Endothelial cell (in vitro differentiated cells): ENCODE measurements around the gene ZNF718. TPM values are rescaled to one million over a fixed set of nuclear protein-coding genes. Genes with fewer than 3 reads are reported as not detected.
"Not testable (repeated sequence)": the region's sequence is repeated elsewhere in the genome, so short reads cannot be mapped to it uniquely, and the experiment has no call there.

Experiments
- DNase-seq: peaks from one replicate; pipeline ENCODE4 v3.0.0; 2021; ENCODE audit warnings: low spot score
- H3K27ac Mint-ChIP-seq: one replicate; pipeline ENCODE4 v1.8.0; 2021; ENCODE audit warnings: mixed read lengths, inconsistent platforms; ENCODE audit not compliant: unreplicated experiment
- H3K27me3 Mint-ChIP-seq: one replicate; pipeline ENCODE4 v1.8.0; 2021; ENCODE audit warnings: mild to moderate bottlenecking, moderate library complexity, mixed read lengths, inconsistent platforms; ENCODE audit not compliant: unreplicated experiment
- H3K36me3 Mint-ChIP-seq: one replicate; pipeline ENCODE4 v1.8.0; 2021; ENCODE audit warnings: mild to moderate bottlenecking, low read depth, mixed read lengths, inconsistent platforms; ENCODE audit not compliant: unreplicated experiment
- H3K4me1 Mint-ChIP-seq: one replicate; pipeline ENCODE4 v1.8.0; 2021; ENCODE audit warnings: mild to moderate bottlenecking, mixed read lengths, inconsistent platforms; ENCODE audit not compliant: unreplicated experiment
- H3K4me3 Mint-ChIP-seq: one replicate; pipeline ENCODE4 v1.8.0; 2021; ENCODE audit warnings: mild to moderate bottlenecking, mixed read lengths, inconsistent platforms; ENCODE audit not compliant: unreplicated experiment
- H3K9me3 Mint-ChIP-seq: one replicate; pipeline ENCODE4 v1.8.0; 2021; ENCODE audit warnings: mixed read lengths, inconsistent platforms; ENCODE audit not compliant: unreplicated experiment
- CTCF ChIP-seq: fragments of 200-600 bp; sonication (generic); IDR thresholded peaks from one replicate; pipeline ENCODE4 v1.5.0; 2021; ENCODE audit warnings: antibody characterized with exemption; ENCODE audit not compliant: unreplicated experiment
- total RNA-seq: library from RNA; stranded (reverse); fragmentation: NEBNext Ultra II Directional; extraction: Animal tissue kit (Norgen Biotek cat#: 25700); gene quantifications from one replicate; pipeline ENCODE4 v1.2.1, GENCODE V29; 2021; ENCODE audit not compliant: unreplicated experiment

Gene ZNF718
- total RNA-seq, 1 donor from 2014 or later: 14.0 TPM

- TF ChIP-seq CTCF: no peak
- peaks cover 39% of the 10 kb centered on the region for H3K9me3 Mint-ChIP-seq
- peaks cover 15% of the 10 kb centered on the region for H3K27me3 Mint-ChIP-seq
- H3K36me3 Mint-ChIP-seq: peaks cover 59% of the 10 kb centered on the region
- H3K4me1 Mint-ChIP-seq: peaks cover 5% of the 10 kb centered on the region
- no peak overlapping the region for H3K4me3 Mint-ChIP-seq
- H3K27ac Mint-ChIP-seq: no peak overlapping the region
- DNase-seq: no peak
Observed at GRCh38 chr4:205097-205756, 80.9 kb downstream of the ZNF718 start.

GRCh38 chr4:206054-206453 is 81.8 kb downstream of the ZNF718 start:
- no peak for DNase-seq
- H3K9me3 Mint-ChIP-seq: peaks cover 35% of the 10 kb centered on the region
- H3K4me3 Mint-ChIP-seq: peak overlapping the region; percentile 70
- H3K4me1 Mint-ChIP-seq: peaks cover 5% of the 10 kb centered on the region
- peaks cover 17% of the 10 kb centered on the region for H3K27me3 Mint-ChIP-seq
- H3K36me3 Mint-ChIP-seq: peaks cover 55% of the 10 kb centered on the region
- H3K27ac Mint-ChIP-seq: peak overlapping the region; percentile 67
- no peak for TF ChIP-seq CTCF

GRCh38 chr4:208416-209096 is 84.3 kb downstream of the ZNF718 start:
- H3K27me3 Mint-ChIP-seq: peaks cover 16% of the 10 kb centered on the region
- H3K27ac Mint-ChIP-seq, H3K4me3 Mint-ChIP-seq, H3K4me1 Mint-ChIP-seq, DNase-seq: not testable (repeated sequence)
- peaks cover 42% of the 10 kb centered on the region for H3K36me3 Mint-ChIP-seq
- H3K9me3 Mint-ChIP-seq: peaks cover 18% of the 10 kb centered on the region

- no peak for DNase-seq
- Mint-ChIP-seq H3K27ac (no peak overlapping the region), H3K27me3 (peaks cover 15% of the 10 kb centered on the region), H3K36me3 (peaks cover 29% of the 10 kb centered on the region), H3K4me1 (peaks cover 15% of the 10 kb centered on the region), H3K9me3 (peaks cover 3% of the 10 kb centered on the region), H3K4me3 (no peak overlapping the region)
- no peak for TF ChIP-seq CTCF
Observed at GRCh38 chr4:211033-211511, 86.8 kb downstream of the ZNF718 start.

- Mint-ChIP-seq H3K4me3 (peak overlapping the region; percentile 92), H3K27me3 (peaks cover 10% of the 10 kb centered on the region), H3K27ac (peak overlapping the region; percentile 75), H3K9me3 (no peaks in the 10 kb centered on the region), H3K4me1 (peaks cover 15% of the 10 kb centered on the region), H3K36me3 (peaks cover 22% of the 10 kb centered on the region)
- DNase-seq: peak; percentile 82
- no peak for TF ChIP-seq CTCF
Observed at GRCh38 chr4:212438-213188, 88.3 kb downstream of the ZNF718 start.

GRCh38 chr4:213189-213535 is 88.9 kb downstream of the ZNF718 start:
- H3K27ac Mint-ChIP-seq, H3K27me3 Mint-ChIP-seq, H3K9me3 Mint-ChIP-seq: not testable (repeated sequence)
- peak; percentile 24 for DNase-seq
- H3K4me3 Mint-ChIP-seq: peak overlapping the region; percentile 92
- H3K4me1 Mint-ChIP-seq: peaks cover 17% of the 10 kb centered on the region
- peaks cover 21% of the 10 kb centered on the region for H3K36me3 Mint-ChIP-seq
